HepG2 (cell line): ENCODE measurements around the gene TTC39B. TPM values are rescaled to one million over a fixed set of nuclear protein-coding genes. Genes with fewer than 3 reads are reported as not detected.

Experiments
- CENPBD1 ChIP-seq: sonication (generic); formaldehyde crosslinking; IDR thresholded peaks from 2 replicates; pipeline ENCODE4 v1.8.0; 2022; ENCODE audit warnings: missing genetic modification reagents, low read depth, mild to moderate bottlenecking, borderline replicate concordance
- EP300 ChIP-seq, 3 experiments: sonication (generic) in 1 of 3; formaldehyde crosslinking in 1 of 3; IDR thresholded peaks; 2 replicates each; pipeline versions ENCODE4 v1.5.1 to v1.6.1; 2011 to 2020; ENCODE audit warnings: low read depth in 2 of 3, low read length in 2 of 3, borderline replicate concordance in 1 of 3, improper control_type of control experiment in 1 of 3, mild to moderate bottlenecking in 1 of 3, missing genetic modification reagents in 1 of 3, moderate library complexity in 1 of 3
- HHEX ChIP-seq: IDR thresholded peaks from 2 replicates; pipeline ENCODE4 v1.6.1; 2016; ENCODE audit warnings: control low read depth
- IRF2 ChIP-seq: IDR thresholded peaks from 2 replicates; pipeline ENCODE4 v1.6.1; 2018; ENCODE audit warnings: missing genetic modification reagents, missing compliant biosample characterization
- KDM5B ChIP-seq: sonication (generic); formaldehyde crosslinking; IDR thresholded peaks from 2 replicates; pipeline ENCODE4 v1.4.0; 2020; ENCODE audit warnings: missing genetic modification reagents, mild to moderate bottlenecking, borderline replicate concordance
- MYC ChIP-seq: sonication (generic); formaldehyde crosslinking; IDR thresholded peaks from 2 replicates; pipeline ENCODE4 v1.9.0; 2021; ENCODE audit warnings: missing genetic modification reagents, borderline replicate concordance
- NFYB ChIP-seq: sonication (generic); formaldehyde crosslinking; IDR thresholded peaks from 2 replicates; pipeline ENCODE4 v1.4.0; 2020; ENCODE audit warnings: missing genetic modification reagents
- NFYC ChIP-seq: IDR thresholded peaks from 2 replicates; pipeline ENCODE4 v1.6.1; 2016; ENCODE audit warnings: missing genetic modification reagents, missing compliant biosample characterization
- NR0B2 ChIP-seq: sonication (generic); formaldehyde crosslinking; IDR thresholded peaks from 2 replicates; pipeline ENCODE4 v1.4.0; 2020; ENCODE audit warnings: mild to moderate bottlenecking, missing genetic modification reagents
- NR1H2 ChIP-seq: sonication (generic); formaldehyde crosslinking; IDR thresholded peaks from 2 replicates; pipeline ENCODE4 v1.8.1; 2022; ENCODE audit warnings: low read depth, missing genetic modification reagents, borderline replicate concordance
- NR2F1 ChIP-seq, 2 experiments: fragments of 450-650 bp in 1 of 2; formaldehyde crosslinking in 1 of 2; IDR thresholded peaks; 2 replicates each; pipeline versions ENCODE4 v1.5.0 to v1.6.1; 2016 to 2020; ENCODE audit warnings: mild to moderate bottlenecking in 1 of 2, missing compliant biosample characterization in 1 of 2, missing genetic modification reagents in 1 of 2, moderate library complexity in 1 of 2
- RARA ChIP-seq: IDR thresholded peaks from 2 replicates; pipeline ENCODE4 v1.6.1; 2016; ENCODE audit warnings: missing genetic modification reagents, missing compliant biosample characterization
- RBAK ChIP-seq: sonication (generic); formaldehyde crosslinking; IDR thresholded peaks from 2 replicates; pipeline ENCODE4 v1.5.1; 2020; ENCODE audit warnings: mild to moderate bottlenecking, missing genetic modification reagents
- RELA ChIP-seq: sonication (generic); formaldehyde crosslinking; IDR thresholded peaks from 2 replicates; pipeline ENCODE4 v1.4.0; 2020; ENCODE audit warnings: missing genetic modification reagents
- SSRP1 ChIP-seq: IDR thresholded peaks from 2 replicates; pipeline ENCODE4 v1.6.1; 2016; ENCODE audit warnings: control low read depth
- XRCC5 ChIP-seq: fragments of 200-400 bp; formaldehyde crosslinking; optimal IDR thresholded peaks from 2 replicates; pipeline ENCODE3; 2017; ENCODE audit warnings: mild to moderate bottlenecking, low read length
- ZBTB42 ChIP-seq: sonication (generic); formaldehyde crosslinking; IDR thresholded peaks from 2 replicates; pipeline ENCODE4 v1.5.0; 2020; ENCODE audit warnings: mild to moderate bottlenecking, missing genetic modification reagents
- ZMAT5 ChIP-seq: sonication (generic); formaldehyde crosslinking; IDR thresholded peaks from 2 replicates; pipeline ENCODE4 v1.5.0; 2020; ENCODE audit warnings: mild to moderate bottlenecking, low read depth, missing genetic modification reagents, borderline replicate concordance
- ZNF136 ChIP-seq: sonication (generic); formaldehyde crosslinking; IDR thresholded peaks from 2 replicates; pipeline ENCODE4 v1.8.1; 2022; ENCODE audit warnings: low read depth, mild to moderate bottlenecking, moderate library complexity, missing genetic modification reagents
- ZNF24 ChIP-seq: fragments of 450-650 bp; IDR thresholded peaks from 2 replicates; pipeline ENCODE4 v1.6.1; 2017; ENCODE audit warnings: antibody characterized with exemption, mild to moderate bottlenecking
- ZNF350 ChIP-seq: sonication (generic); formaldehyde crosslinking; IDR thresholded peaks from 2 replicates; pipeline ENCODE4 v1.4.0; 2020; ENCODE audit warnings: mild to moderate bottlenecking, low read depth, missing genetic modification reagents, borderline replicate concordance
- ZNF572 ChIP-seq: sonication (generic); formaldehyde crosslinking; IDR thresholded peaks from 2 replicates; pipeline ENCODE4 v1.5.1; 2020; ENCODE audit warnings: mild to moderate bottlenecking, missing genetic modification reagents
- ZNF580 ChIP-seq: IDR thresholded peaks from 2 replicates; pipeline ENCODE4 v1.6.1; 2016; ENCODE audit warnings: low read depth, borderline replicate concordance
- ZNF775 ChIP-seq: sonication (generic); formaldehyde crosslinking; IDR thresholded peaks from 2 replicates; pipeline ENCODE4 v1.4.0; 2020; ENCODE audit warnings: missing genetic modification reagents, mild to moderate bottlenecking, moderate library complexity, borderline replicate concordance
- ZNF784 ChIP-seq: sonication (generic); formaldehyde crosslinking; IDR thresholded peaks from 2 replicates; pipeline ENCODE4 v1.5.1; 2020; ENCODE audit warnings: missing genetic modification reagents, mild to moderate bottlenecking, borderline replicate concordance
- ZSCAN12 ChIP-seq: sonication (generic); formaldehyde crosslinking; IDR thresholded peaks from 2 replicates; pipeline ENCODE4 v1.9.0; 2021; ENCODE audit warnings: mild to moderate bottlenecking, missing genetic modification reagents
- polyA plus RNA-seq, 8 experiments: library from polyadenylated mRNA; depleted of rRNA in 3 of 8; stranded (reverse) in 7 of 8; unstranded in 1 of 8; fragments of >200 nt; fragmentation: Illumina TruSeq in 4 of 8; extraction: Trizol in 4 of 8; gene quantifications; 2 replicates each; pipeline versions ENCODE4 v1.2.1 to v1.2.3, GENCODE V29; 2011 to 2016; ENCODE audit warnings: low read depth in 4 of 8, missing spikeins in 1 of 8, mixed read lengths in 1 of 8; ENCODE audit not compliant: insufficient read depth in 1 of 8
- total RNA-seq, 5 experiments: library from RNA; depleted of rRNA; stranded (reverse); fragments of >200 nt; fragmentation: Illumina TruSeq; extraction: Trizol; gene quantifications; 2 replicates each; pipeline ENCODE4 v1.2.3, GENCODE V29; 2016; ENCODE audit warnings: low read depth in 1 of 5
- TF ChIP-seq, protein P1 (sequence below): sonication (generic); formaldehyde crosslinking; IDR thresholded peaks from 2 replicates; pipeline ENCODE4 v1.5.1; 2020; ENCODE audit warnings: missing genetic modification reagents, mild to moderate bottlenecking, borderline replicate concordance
- TF ChIP-seq, protein P2 (sequence below): IDR thresholded peaks from 2 replicates; pipeline ENCODE4 v1.6.1; 2016; ENCODE audit warnings: mild to moderate bottlenecking, missing biosample characterization, missing genetic modification reagents

The TTC39B gene
- total and polyA plus RNA-seq, 2 of the 13 experiments (the other 11 are each of a cell fraction or from before 2014, with no cell fraction given): 14.3 to 19.4 TPM

- TF ChIP-seq EP300 (IDR thresholded peaks at IDR 0.05; ENCODE audit: low read depth in 2 of 2, low read length in 2 of 2) (peak in 1 of 2 experiments; percentile 29; a peak in 1 of 4 replicates), EP300 (CRISPR knock-in tag; IDR thresholded peaks at IDR 0.05; ENCODE audit: borderline replicate concordance) (no peak), KDM5B (CRISPR knock-in tag) (no peak), IRF2 (CRISPR knock-in tag) (0 out of 2 replicates have a peak, but pooled peaks have one; percentile 31), SSRP1 (CRISPR knock-in tag) (no peak), MYC (CRISPR knock-in tag) (no peak), ZMAT5 (CRISPR knock-in tag) (no peak), ZNF24 (no peak), ZSCAN12 (no peak), NR2F1 (CRISPR knock-in tag; IDR thresholded peaks at IDR 0.05) (no peak), ZNF350 (CRISPR knock-in tag) (no peak), CENPBD1 (no peak), XRCC5 (no peak), ZNF784 (CRISPR knock-in tag) (no peak), RBAK (no peak), ZNF572 (CRISPR knock-in tag) (no peak), NFYB (CRISPR knock-in tag) (no peak), RELA (no peak), HHEX (CRISPR knock-in tag) (no peak), NFYC (no peak), NR0B2 (no peak), ZNF775 (no peak), NR1H2 (CRISPR knock-in tag) (no peak), ZNF580 (no peak), RARA (CRISPR knock-in tag) (peak; percentile 33; the same call in 1 of the 2 replicates), ZBTB42 (CRISPR knock-in tag) (no peak), ZNF136 (no peak)
- TF ChIP-seq, protein P1, sequence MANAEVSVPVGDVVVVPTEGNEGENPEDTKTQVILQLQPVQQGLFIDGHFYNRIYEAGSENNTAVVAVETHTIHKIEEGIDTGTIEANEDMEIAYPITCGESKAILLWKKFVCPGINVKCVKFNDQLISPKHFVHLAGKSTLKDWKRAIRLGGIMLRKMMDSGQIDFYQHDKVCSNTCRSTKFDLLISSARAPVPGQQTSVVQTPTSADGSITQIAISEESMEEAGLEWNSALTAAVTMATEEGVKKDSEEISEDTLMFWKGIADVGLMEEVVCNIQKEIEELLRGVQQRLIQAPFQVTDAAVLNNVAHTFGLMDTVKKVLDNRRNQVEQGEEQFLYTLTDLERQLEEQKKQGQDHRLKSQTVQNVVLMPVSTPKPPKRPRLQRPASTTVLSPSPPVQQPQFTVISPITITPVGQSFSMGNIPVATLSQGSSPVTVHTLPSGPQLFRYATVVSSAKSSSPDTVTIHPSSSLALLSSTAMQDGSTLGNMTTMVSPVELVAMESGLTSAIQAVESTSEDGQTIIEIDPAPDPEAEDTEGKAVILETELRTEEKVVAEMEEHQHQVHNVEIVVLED (CRISPR knock-in tag): no peak
- TF ChIP-seq, protein P2, sequence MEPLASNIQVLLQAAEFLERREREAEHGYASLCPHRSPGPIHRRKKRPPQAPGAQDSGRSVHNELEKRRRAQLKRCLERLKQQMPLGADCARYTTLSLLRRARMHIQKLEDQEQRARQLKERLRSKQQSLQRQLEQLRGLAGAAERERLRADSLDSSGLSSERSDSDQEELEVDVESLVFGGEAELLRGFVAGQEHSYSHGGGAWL (CRISPR knock-in tag): no peak
These were observed 53.2 kb downstream of the TTC39B start (continued) for GRCh38 chr9:15253786-15254185.
